HepG2 (cell line): ENCODE results near the gene NOL4L. TPM values are rescaled to one million over a fixed set of nuclear protein-coding genes. Genes with fewer than 3 reads are reported as not detected.

ENCODE experiments used
- DR1 ChIP-seq: sonication (generic); formaldehyde crosslinking; IDR thresholded peaks from 2 replicates; pipeline ENCODE4 v1.8.0; 2021; ENCODE audit warnings: mild to moderate bottlenecking, missing genetic modification reagents, inconsistent platforms
- GFI1 ChIP-seq: sonication (generic); formaldehyde crosslinking; IDR thresholded peaks from 2 replicates; pipeline ENCODE4 v1.5.0; 2020; ENCODE audit warnings: missing genetic modification reagents, mild to moderate bottlenecking, borderline replicate concordance
- JUNB ChIP-seq: sonication (generic); formaldehyde crosslinking; IDR thresholded peaks from 2 replicates; pipeline ENCODE4 v1.8.0; 2022; ENCODE audit warnings: missing genetic modification reagents, mild to moderate bottlenecking, borderline replicate concordance
- KMT2B ChIP-seq: IDR thresholded peaks from 2 replicates; pipeline ENCODE4 v1.6.1; 2016; ENCODE audit warnings: missing genetic modification reagents, missing compliant biosample characterization
- NFE2L1 ChIP-seq: sonication (generic); formaldehyde crosslinking; IDR thresholded peaks from 2 replicates; pipeline ENCODE4 v1.4.0; 2020; ENCODE audit warnings: missing genetic modification reagents, mild to moderate bottlenecking, borderline replicate concordance
- POGZ ChIP-seq: sonication (generic); formaldehyde crosslinking; IDR thresholded peaks from 2 replicates; pipeline ENCODE4 v1.4.0; 2020; ENCODE audit warnings: mild to moderate bottlenecking, missing genetic modification reagents
- POLR2AphosphoS5 ChIP-seq: IDR thresholded peaks from 2 replicates; pipeline ENCODE4 v1.6.1; 2012; ENCODE audit warnings: low read depth, low read length
- RARG ChIP-seq: sonication (generic); formaldehyde crosslinking; IDR thresholded peaks from 2 replicates; pipeline ENCODE4 v1.4.0; 2020; ENCODE audit warnings: low read depth, mild to moderate bottlenecking, missing genetic modification reagents
- RBFOX2 ChIP-seq: fragments of 200-400 bp; formaldehyde crosslinking; IDR thresholded peaks from 2 replicates; pipeline ENCODE4 v1.6.1; 2017; ENCODE audit warnings: low read depth, mild to moderate bottlenecking, low read length
- RXRA ChIP-seq: sonication (generic); formaldehyde crosslinking; IDR thresholded peaks from 2 replicates; pipeline ENCODE4 v1.5.1; 2020; ENCODE audit warnings: missing genetic modification reagents
- ZFX ChIP-seq: sonication (generic); formaldehyde crosslinking; IDR thresholded peaks from 2 replicates; pipeline ENCODE4 v1.4.0; 2020; ENCODE audit warnings: mild to moderate bottlenecking, low read depth, missing genetic modification reagents, moderate library complexity
- ZNF496 ChIP-seq: sonication (generic); formaldehyde crosslinking; IDR thresholded peaks from 2 replicates; pipeline ENCODE4 v1.8.1; 2023; ENCODE audit warnings: mild to moderate bottlenecking, moderate library complexity, missing genetic modification reagents; ENCODE audit not compliant: insufficient replicate concordance
- ZNF570 ChIP-seq: sonication (generic); formaldehyde crosslinking; IDR thresholded peaks from 2 replicates; pipeline ENCODE4 v1.4.0; 2020; ENCODE audit warnings: mild to moderate bottlenecking, missing genetic modification reagents, borderline replicate concordance
- ZNF788 ChIP-seq: sonication (generic); formaldehyde crosslinking; IDR thresholded peaks from 2 replicates; pipeline ENCODE4 v1.5.0; 2020; ENCODE audit warnings: mild to moderate bottlenecking, missing genetic modification reagents, borderline replicate concordance
- polyA plus RNA-seq, 8 experiments: library from polyadenylated mRNA; depleted of rRNA in 3 of 8; stranded (reverse) in 7 of 8; unstranded in 1 of 8; fragments of >200 nt; fragmentation: Illumina TruSeq in 4 of 8; extraction: Trizol in 4 of 8; gene quantifications; 2 replicates each; pipeline versions ENCODE4 v1.2.1 to v1.2.3, GENCODE V29; 2011 to 2016; ENCODE audit warnings: low read depth in 4 of 8, missing spikeins in 1 of 8, mixed read lengths in 1 of 8; ENCODE audit not compliant: insufficient read depth in 1 of 8
- total RNA-seq, 5 experiments: library from RNA; depleted of rRNA; stranded (reverse); fragments of >200 nt; fragmentation: Illumina TruSeq; extraction: Trizol; gene quantifications; 2 replicates each; pipeline ENCODE4 v1.2.3, GENCODE V29; 2016; ENCODE audit warnings: low read depth in 1 of 5
- TF ChIP-seq, protein P1 (sequence below): sonication (generic); formaldehyde crosslinking; IDR thresholded peaks from 2 replicates; pipeline ENCODE4 v1.4.0; 2020; ENCODE audit warnings: mild to moderate bottlenecking, missing genetic modification reagents
- TF ChIP-seq, protein P2 (sequence below): sonication (generic); formaldehyde crosslinking; IDR thresholded peaks from 2 replicates; pipeline ENCODE4 v1.5.0; 2020; ENCODE audit warnings: missing genetic modification reagents
- TF ChIP-seq, protein P3 (sequence below): sonication (generic); formaldehyde crosslinking; IDR thresholded peaks from 2 replicates; pipeline ENCODE4 v1.9.0; 2021; ENCODE audit warnings: missing genetic modification reagents, borderline replicate concordance
- TF ChIP-seq, protein P4 (sequence below): IDR thresholded peaks from 2 replicates; pipeline ENCODE4 v1.6.1; 2016; ENCODE audit warnings: missing compliant biosample characterization, missing genetic modification reagents, borderline replicate concordance
- TF ChIP-seq, protein P5 (sequence below): sonication (generic); formaldehyde crosslinking; IDR thresholded peaks from 2 replicates; pipeline ENCODE4 v1.5.0; 2020; ENCODE audit warnings: mild to moderate bottlenecking, missing genetic modification reagents, borderline replicate concordance
- TF ChIP-seq, protein P6 (sequence below): sonication (generic); formaldehyde crosslinking; IDR thresholded peaks from 2 replicates; pipeline ENCODE4 v1.5.0; 2020; ENCODE audit warnings: mild to moderate bottlenecking, missing genetic modification reagents, borderline replicate concordance

Gene NOL4L
- total and polyA plus RNA-seq, 2 of the 13 experiments (the other 11 are each of a cell fraction or from before 2014, with no cell fraction given) = 16.6 to 35.4 TPM

DNA sequence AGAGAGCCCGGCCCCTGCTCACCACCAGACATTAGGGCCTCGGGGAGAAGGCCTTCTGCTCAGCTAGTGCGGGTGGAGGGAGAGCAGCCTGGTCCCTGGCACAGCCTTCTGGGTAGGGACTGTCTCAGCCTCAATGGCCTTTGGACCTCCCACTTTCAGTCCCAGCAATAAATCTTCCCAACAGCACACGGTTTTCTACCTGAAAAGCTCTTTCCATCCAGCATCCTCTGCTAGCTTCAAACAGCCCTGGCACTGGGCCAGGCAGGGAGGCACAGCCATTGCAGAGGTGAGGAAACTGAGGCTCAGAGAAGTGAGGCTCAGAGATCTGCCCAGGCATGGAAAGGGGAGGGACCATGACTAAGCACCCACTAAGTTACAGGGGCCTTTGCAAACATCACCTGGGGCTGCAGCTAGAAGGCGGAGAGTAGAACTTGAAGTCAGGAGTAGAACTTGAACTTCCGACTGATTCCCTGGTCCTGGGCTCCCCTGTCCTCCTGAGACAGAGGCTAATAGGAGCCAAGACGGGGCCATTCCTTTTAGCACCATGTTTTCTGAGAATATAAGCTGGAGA lies 43.9 kb upstream of the NOL4L start (continued):
- TF ChIP-seq RARG (CRISPR knock-in tag) = no peak
- no peak for TF ChIP-seq KMT2B (CRISPR knock-in tag)
- no peak for TF ChIP-seq ZNF570
- TF ChIP-seq, protein P1, sequence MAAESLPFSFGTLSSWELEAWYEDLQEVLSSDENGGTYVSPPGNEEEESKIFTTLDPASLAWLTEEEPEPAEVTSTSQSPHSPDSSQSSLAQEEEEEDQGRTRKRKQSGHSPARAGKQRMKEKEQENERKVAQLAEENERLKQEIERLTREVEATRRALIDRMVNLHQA (CRISPR knock-in tag) = no peak
- TF ChIP-seq NFE2L1 (CRISPR knock-in tag) = no peak
- peak; percentile 52; the same call in 1 of the 2 replicates for TF ChIP-seq ZNF788
- TF ChIP-seq ZNF496 (CRISPR knock-in tag) = no peak
- TF ChIP-seq ZFX (CRISPR knock-in tag) = peak; percentile 61
- no peak for TF ChIP-seq DR1
- TF ChIP-seq, protein P2, sequence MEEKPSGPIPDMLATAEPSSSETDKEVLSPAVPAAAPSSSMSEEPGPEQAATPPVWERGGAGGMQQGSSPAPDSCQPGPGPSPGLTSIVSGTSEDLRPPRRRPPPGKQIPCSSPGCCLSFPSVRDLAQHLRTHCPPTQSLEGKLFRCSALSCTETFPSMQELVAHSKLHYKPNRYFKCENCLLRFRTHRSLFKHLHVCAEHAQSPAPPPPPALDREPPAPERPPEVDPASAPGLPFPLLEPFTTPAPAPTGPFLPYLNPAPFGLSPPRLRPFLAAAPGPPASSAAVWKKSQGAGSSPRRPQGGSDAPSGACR (CRISPR knock-in tag) = 0 out of 2 replicates have a peak, but pooled peaks have one; percentile 43
- TF ChIP-seq, protein P3, sequence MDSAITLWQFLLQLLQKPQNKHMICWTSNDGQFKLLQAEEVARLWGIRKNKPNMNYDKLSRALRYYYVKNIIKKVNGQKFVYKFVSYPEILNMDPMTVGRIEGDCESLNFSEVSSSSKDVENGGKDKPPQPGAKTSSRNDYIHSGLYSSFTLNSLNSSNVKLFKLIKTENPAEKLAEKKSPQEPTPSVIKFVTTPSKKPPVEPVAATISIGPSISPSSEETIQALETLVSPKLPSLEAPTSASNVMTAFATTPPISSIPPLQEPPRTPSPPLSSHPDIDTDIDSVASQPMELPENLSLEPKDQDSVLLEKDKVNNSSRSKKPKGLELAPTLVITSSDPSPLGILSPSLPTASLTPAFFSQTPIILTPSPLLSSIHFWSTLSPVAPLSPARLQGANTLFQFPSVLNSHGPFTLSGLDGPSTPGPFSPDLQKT = no peak
- TF ChIP-seq POLR2AphosphoS5 = no peak
- no peak for TF ChIP-seq RBFOX2
- TF ChIP-seq, protein P4, sequence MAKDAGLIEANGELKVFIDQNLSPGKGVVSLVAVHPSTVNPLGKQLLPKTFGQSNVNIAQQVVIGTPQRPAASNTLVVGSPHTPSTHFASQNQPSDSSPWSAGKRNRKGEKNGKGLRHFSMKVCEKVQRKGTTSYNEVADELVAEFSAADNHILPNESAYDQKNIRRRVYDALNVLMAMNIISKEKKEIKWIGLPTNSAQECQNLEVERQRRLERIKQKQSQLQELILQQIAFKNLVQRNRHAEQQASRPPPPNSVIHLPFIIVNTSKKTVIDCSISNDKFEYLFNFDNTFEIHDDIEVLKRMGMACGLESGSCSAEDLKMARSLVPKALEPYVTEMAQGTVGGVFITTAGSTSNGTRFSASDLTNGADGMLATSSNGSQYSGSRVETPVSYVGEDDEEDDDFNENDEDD (CRISPR knock-in tag) = peak; percentile 62; the same call in 1 of the 2 replicates
- no peak for TF ChIP-seq JUNB (CRISPR knock-in tag)
- 0 out of 2 replicates have a peak, but pooled peaks have one; percentile 43 for TF ChIP-seq RXRA (CRISPR knock-in tag)
- no peak for TF ChIP-seq POGZ (CRISPR knock-in tag)
- TF ChIP-seq, protein P5, sequence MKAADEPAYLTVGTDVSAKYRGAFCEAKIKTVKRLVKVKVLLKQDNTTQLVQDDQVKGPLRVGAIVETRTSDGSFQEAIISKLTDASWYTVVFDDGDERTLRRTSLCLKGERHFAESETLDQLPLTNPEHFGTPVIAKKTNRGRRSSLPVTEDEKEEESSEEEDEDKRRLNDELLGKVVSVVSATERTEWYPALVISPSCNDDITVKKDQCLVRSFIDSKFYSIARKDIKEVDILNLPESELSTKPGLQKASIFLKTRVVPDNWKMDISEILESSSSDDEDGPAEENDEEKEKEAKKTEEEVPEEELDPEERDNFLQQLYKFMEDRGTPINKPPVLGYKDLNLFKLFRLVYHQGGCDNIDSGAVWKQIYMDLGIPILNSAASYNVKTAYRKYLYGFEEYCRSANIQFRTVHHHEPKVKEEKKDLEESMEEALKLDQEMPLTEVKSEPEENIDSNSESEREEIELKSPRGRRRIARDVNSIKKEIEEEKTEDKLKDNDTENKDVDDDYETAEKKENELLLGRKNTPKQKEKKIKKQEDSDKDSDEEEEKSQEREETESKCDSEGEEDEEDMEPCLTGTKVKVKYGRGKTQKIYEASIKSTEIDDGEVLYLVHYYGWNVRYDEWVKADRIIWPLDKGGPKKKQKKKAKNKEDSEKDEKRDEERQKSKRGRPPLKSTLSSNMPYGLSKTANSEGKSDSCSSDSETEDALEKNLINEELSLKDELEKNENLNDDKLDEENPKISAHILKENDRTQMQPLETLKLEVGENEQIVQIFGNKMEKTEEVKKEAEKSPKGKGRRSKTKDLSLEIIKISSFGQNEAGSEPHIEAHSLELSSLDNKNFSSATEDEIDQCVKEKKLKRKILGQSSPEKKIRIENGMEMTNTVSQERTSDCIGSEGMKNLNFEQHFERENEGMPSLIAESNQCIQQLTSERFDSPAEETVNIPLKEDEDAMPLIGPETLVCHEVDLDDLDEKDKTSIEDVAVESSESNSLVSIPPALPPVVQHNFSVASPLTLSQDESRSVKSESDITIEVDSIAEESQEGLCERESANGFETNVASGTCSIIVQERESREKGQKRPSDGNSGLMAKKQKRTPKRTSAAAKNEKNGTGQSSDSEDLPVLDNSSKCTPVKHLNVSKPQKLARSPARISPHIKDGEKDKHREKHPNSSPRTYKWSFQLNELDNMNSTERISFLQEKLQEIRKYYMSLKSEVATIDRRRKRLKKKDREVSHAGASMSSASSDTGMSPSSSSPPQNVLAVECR (CRISPR knock-in tag) = peak; percentile 61; the same call in 1 of the 2 replicates
- no peak for TF ChIP-seq GFI1 (CRISPR knock-in tag)
- TF ChIP-seq, protein P6, sequence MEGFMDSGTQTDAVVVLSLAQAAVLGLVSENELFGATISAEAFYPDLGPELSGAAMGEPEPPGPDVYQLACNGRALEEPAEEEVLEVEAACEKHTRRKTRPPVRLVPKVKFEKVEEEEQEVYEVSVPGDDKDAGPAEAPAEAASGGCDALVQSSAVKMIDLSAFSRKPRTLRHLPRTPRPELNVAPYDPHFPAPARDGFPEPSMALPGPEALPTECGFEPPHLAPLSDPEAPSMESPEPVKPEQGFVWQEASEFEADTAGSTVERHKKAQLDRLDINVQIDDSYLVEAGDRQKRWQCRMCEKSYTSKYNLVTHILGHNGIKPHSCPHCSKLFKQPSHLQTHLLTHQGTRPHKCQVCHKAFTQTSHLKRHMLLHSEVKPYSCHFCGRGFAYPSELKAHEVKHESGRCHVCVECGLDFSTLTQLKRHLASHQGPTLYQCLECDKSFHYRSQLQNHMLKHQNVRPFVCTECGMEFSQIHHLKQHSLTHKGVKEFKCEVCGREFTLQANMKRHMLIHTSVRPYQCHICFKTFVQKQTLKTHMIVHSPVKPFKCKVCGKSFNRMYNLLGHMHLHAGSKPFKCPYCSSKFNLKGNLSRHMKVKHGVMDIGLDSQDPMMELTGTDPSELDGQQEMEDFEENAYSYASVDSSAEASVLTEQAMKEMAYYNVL (CRISPR knock-in tag) = no peak
